Head of caudate nucleus (tissue), 42 donors: Measurements from ENCODE around the gene SLIT3.

ENCODE experiments used
- DNase-seq, 42 donors: peaks; one replicate each; pipeline versions ENCODE4 v3.0.0 to v3.0.0-alpha.2; 2020 to 2021; ENCODE audit warnings: mixed read lengths in 7 of 42
- intact Hi-C: fragments of 100-400 bp; cut with DNase I; formaldehyde crosslinking; loops from one replicate; pipeline ENCODE4 v1.15.0; 2022

SLIT3 gene

DNA sequence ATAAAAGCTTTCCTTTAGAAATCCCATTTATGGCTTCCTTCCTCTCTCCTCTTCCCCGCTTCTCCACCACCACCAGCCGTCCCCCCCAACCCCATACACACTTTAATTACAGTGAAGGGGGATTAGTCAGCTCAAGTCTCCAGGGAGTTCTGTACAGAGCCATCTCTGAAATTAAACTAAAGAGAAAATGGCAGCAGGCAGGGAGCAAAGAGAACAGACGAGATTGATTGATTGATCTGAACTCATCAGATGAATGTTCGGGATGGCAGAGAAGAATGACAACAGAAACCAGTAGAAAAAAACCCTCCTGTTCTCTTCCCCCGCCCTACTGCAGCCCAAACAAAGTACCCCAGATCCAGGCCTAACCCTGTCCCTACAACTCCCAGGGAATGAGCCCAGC, 480.1 kb downstream of the SLIT3 start:
- no peak for DNase-seq
- intact Hi-C loops = no loop called here

DNA sequence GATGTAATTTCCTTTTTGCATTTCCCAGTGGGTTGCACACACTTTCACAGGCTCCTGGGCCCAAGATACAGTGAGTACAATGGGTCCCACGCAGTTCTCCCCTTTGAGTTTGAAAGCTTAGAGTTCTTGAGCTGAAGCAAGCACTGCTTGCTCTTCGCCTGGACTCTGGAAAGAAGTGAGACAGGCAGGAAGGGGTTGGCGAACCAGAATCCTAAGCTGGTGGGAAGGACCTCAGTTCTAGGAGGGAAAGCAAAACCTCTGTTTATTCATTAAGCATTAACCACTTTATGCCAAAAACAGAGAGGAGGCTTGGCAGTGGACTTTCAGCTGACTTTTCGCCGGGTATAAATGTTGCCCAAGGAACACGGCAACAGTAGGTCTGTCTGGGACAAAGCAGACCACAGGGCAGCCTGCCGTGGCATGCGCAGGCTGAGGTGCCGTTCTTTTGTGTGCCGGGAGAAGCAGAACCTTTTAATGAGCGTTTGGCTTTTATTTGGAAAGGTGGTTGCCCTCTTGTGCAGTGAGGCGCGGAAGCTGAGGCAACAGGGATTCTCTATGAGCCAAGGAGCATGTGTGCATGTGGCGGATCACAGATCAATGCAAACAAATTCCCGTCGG, 481.8 kb downstream of the SLIT3 start:
- DNase-seq = peak in 1 of 42 donors; percentile 19
- intact Hi-C loops = no loop called here

DNA sequence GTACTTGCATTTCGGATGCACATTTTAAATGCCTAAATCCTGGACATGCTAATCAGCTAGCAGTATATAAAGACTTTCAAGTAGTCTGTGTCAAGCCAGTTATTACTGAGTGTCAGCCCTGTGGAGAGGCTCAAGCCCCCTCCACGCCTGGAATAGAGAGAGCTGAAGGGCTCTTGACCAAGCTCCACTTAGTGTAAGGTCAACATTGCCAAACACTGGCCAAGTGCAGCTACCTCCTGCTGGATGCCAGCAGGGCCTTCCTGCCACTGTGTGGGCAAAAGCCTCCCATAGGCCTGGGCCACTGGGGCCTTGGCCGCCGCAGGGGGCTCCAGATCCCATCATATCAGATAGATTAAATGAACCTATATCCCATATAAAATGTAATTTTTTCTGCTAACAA, 482.4 kb downstream of the SLIT3 start:
- intact Hi-C loops = no loop called here
- no peak for DNase-seq

DNA sequence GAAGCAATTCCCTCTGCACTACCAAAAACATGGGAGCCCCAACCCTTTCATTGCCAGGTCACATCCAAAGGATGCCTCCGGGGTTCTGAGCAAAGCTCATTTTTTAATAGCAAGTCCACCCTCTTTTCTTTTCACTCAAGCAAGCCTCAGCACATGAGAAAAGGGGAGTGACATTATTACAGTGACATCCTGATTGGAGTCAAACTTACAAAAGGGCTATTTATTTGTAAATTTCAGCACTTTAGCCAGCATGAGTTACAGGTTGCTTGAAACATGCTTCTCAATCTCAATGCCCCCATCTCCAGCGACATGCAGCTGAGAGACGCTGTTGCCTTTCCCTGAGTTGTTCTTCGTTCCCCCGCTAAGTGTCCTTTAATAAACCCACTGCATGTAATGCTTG, 483.3 kb downstream of the SLIT3 start:
- intact Hi-C loops = no loop called here
- no peak for DNase-seq

DNA sequence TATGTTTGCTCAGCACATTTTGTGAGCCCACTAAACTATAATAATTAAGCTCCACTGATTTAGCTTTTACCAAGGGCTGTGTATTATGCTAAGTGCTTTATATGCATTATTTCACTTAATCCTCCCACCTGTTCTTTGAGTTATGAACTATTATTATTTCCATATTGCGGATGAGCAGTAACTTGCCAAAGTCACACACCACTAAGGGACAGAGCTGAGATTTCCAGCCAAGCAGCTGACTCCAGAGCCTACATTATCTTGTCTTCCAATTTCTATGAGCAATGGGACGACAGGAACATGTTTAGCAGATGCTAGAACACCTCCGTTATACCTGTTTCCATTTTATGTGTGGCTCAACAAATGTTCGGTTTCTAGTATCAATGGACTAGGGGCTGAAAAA, 484.3 kb downstream of the SLIT3 start:
- intact Hi-C loops = no loop called here
- DNase-seq = no peak

DNA sequence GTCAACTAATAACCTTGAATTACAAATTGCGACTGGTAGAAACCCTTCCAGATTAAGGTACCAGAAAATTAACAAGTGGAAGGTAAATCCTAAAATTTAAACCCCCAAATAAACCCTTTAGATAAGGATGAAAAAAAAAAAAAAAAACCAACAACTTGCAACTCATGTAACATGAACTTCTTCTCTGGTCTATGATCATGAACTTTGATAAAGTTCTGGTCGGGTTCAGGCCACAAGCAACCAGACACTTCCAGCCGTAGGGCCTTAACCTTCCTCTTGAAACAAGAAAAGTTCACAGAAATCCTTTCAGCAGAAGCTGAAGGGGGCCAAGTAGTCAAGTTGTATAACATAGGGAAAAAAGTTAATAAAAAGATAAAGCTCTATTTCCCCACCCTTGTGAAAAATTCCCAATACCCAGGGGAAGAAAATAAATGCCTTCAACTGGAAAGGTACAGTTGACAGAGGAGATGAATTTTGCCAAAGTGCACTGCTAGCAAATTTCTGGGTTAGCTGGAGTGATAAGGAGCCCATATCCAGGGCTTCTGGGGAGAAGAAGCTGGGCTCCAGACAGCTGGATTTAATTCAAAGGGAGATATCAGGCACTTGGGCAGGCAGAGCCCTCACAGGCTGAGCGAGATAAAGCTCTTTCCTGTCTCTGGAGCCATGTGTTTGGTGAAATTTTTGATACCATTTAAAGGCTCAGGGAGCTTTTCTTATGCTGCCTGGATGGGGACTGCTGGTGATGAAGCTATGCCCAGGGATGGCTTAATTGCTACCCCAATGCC, 487.6 kb downstream of the SLIT3 start:
- no peak for DNase-seq
- intact Hi-C loops = no loop called here

DNA sequence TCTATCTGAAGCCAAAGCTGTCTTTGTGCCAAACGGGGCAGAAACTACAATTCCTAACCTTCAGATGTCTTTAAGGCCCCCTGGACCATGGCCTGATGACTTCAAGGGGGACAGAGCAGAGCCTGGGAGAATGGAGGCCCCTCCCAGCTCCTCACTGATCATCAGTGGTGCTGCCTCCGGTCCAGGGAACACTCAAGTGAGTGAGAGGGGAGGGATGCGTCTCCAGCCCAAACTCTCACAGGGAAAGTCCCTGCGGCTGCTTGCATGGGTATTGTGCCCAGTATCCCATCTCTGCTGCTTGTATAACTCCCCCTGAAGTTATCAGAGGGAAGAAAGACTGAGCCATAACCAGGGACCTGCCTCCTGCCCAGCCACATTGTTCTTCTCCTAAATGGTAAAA, 490.3 kb downstream of the SLIT3 start:
- no peak for DNase-seq
- intact Hi-C loops = no loop called here

DNA sequence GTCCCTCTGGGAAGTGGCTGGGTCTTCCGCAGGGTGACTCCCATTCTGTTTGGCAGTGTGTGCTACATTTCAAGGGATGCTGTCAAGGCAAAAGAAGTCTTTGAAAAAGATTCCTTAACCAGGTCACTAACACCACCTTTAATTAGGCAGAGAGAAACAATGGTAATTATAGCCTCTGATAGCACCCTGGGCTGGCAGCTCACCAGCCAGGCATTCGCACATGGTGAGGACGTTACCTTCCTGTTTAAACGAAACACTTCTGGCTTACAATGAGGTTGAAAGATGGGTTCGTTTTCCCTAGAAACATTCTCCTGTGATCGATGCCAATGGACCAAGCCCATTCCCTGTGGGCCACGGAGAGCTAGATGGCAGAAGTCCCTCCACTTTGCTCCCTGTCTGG, 491.7 kb downstream of the SLIT3 start:
- no peak for DNase-seq
- intact Hi-C loops = no loop called here

DNA sequence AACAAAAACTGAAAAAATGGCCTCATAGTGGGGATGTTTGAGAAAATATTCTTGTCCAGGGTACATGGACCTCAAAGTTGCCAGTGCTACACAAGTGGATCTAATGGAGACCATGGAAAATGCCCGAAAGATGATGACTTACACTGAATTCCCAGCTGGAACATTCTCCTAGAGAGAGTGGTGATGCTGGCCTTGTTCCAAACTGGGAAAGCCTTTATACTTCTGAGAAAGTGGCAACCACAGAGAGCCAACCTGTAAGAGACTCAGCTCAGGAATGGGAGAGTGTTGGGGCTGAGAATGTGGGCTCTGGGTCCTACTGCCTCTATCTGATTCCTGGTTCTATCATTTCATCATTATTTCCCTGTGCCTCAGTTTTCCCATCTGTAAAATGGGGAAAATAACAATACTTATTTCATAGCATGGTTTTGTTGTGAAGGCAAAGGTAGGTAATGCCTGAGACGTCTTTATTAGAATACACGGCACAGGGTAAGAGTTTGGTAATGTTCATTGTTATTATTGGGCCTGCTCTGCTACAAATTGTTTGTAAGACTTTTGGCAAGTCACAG, 492.8 kb downstream of the SLIT3 start:
- intact Hi-C loops = no loop called here
- no peak for DNase-seq

DNA sequence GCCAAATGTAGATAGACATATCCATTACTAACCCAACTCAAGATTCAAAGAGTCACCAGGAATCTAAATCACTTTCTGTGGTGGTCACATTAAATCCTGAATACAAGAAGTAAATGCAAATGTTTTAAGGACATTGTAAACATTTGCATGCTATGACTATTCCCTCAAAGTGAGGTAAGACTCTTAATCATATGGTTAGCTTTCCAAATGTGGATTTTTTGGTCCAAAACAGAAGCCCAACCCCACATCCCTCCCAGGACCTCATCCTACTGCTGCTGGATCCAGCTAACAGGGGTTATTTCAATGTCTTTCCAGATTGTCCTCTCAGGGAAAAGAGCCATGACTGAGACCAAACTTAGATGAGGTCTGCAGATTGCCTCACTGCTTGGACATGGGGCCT, 493.7 kb downstream of the SLIT3 start:
- DNase-seq = no peak
- intact Hi-C loops = no loop called here

DNA sequence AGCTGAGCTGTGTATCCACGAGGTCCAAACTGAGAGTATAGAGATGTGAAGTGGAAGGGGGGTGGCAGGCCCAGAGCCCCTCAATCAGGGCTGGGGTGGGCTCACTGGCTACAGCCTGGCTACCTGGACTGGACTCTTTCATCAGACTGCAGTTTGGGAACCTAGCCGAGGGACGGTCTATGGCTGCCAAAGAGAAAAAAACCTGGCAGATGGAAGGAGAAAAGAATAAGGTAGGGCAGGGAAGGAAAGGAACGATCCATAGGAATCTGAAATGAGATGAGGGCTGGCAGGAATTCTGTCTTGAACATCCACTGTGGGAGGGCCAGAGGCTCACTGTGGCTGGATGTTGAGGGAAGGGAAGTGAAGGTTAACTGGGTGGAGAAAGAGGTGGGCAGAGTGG, 497.4 kb downstream of the SLIT3 start:
- DNase-seq = no peak
- intact Hi-C loops = no loop called here

DNA sequence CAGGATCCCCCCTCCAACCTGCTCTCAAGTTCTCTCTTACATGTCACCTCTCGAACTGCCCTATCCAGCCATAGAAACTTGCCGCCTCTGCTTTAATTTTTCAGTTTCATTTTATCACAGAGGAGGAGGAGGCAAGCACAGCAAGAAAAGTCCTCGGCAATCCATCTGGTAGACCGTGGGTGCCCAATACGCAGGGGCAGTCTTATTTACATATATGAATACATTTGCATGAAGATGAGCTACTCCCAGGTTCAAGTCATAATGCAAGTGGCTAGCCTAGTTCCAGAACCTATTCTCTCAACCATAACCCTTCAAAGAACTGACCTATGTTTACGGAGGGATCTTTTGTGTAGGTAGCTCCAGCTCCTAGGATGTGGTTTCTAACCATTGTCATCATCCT, 498.6 kb downstream of the SLIT3 start:
- no peak for DNase-seq
- intact Hi-C loops = no loop called here

DNA sequence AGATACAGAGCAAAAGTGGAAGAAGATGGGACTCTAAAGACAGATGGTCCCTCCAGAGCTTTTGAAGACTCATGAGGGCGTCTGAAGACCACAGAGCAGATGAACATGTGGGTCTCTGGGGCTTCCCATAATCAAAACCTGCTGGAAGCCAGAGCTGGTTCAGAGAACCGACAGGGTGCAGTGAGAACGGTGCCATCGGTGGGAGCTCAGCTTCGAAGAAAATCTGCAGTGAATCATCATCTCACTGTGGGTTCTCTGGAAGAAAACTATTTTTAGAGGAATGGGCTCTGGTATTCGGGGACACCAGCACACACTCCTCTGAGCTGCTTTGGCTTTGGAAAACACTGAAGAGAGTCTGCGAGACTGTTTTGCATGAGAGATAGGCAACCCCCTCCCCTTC, 499.4 kb downstream of the SLIT3 start:
- intact Hi-C loops = no loop called here
- peak in 5 of 42 donors; percentile 17 to 46 (median 28) for DNase-seq

DNA sequence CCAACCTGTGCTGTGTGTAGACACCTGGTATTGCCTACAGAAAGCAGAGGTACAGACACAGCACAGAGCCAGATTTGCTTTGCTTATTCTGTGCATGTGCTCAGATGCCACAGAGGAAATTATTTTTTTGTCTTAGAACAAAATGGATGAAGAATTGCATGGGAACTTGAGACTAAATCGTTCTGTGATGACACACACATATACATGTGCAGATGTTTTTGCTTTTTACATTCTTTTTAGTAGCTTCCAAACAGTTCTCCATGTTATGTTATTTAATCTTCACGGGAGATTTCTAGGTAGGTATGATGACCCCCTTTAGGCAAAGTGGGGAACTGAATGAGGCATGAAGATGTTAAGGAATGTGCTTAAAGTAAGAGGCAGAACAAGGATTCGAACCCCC, 500.2 kb downstream of the SLIT3 start:
- intact Hi-C loops = no loop called here
- no peak for DNase-seq

DNA sequence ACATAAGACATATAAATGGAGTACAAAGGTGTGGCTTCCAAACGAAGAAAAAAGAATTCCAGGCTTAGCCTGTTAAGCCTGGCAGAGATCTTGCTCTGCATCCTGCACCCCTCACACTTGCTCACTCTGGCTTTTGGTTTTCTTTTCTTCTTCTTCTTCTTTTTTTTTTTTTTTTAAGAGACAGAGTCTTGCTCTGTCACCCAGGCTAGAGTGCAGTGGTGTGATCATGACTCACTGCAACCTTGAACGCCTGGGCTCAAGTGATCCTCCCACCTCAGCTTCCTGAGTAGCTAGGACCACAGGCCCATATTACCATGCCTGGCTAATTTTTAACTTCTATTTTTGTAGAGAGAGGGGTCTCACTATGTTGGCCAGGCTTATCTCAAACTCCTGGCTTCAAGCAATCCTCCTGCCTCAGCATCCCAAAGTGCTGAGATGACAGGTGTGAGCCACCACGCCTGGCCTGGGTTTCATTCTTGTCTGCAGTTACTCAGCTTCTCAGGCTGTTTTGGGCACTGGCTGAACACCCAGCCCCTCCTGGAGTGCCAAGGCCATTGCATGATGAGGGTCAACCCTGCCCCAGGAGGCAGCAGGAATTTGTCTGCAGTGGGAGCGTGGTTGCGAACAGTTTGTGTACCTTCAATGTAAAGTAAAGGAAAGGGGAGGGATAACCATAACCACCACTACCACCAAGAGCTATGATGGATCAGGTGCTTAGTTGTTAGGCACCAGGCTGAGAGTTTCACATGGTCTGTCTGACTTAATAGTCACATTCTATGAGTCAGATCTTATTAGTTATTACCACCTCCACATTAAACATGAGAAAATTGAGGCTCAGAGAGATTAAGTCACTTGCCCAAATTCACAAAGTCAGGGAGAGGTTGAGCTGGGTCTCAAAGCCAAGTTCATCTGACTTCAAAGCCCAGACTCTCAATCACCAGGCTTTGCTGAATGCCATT, 502.6 kb downstream of the SLIT3 start:
- intact Hi-C loops = no loop called here
- DNase-seq = peak in 9 of 42 donors; percentile 11 to 52 (median 29)

DNA sequence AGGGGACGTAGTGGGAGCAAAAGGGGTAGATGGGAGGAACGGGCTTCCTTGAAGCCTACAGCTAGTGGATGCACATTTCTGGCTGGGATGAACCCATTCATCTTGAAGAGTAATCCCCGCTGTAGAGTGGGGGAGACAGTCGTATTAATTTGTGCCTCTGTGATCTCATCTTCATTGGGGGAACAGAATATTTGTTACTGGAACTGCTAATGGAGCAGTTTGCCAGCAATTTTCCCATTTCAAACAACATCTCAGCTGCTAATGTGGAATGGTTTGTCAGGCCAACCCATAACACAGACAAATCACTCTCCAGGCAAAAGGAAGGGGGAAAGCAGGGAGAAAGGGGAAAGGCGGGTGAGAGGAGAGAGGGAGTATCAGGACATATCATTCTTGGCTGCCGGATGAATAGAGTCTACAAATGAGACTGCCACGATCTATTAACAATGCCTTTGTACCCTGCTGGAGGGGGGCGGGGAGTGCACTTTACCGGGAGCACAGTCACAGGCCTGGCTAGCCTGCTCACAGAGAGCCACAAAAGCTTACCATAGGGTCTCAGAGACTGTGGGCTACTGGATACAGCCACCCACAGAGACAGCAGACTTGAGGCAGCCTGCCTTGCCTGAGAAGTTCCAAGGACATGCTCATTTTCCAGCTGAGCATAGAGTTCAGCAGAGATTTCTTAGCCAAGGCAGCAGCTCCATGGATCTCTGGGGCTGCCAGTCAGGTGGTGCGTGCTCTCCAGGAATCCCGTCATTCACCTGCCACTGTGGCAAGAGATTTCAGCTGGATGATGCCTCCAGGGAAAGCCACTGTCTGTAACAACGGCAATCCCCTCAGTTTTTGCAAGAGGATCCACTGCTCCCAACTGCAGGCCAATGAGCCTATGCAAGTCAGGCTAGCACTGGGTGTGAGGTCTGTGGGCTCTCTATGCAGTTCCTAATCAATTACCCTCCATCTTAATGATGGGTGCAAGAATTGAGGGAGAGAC, 504.1 kb downstream of the SLIT3 start:
- peak; percentile 27 to 91 (median 66) for DNase-seq
- intact Hi-C loops = no loop called here

DNA sequence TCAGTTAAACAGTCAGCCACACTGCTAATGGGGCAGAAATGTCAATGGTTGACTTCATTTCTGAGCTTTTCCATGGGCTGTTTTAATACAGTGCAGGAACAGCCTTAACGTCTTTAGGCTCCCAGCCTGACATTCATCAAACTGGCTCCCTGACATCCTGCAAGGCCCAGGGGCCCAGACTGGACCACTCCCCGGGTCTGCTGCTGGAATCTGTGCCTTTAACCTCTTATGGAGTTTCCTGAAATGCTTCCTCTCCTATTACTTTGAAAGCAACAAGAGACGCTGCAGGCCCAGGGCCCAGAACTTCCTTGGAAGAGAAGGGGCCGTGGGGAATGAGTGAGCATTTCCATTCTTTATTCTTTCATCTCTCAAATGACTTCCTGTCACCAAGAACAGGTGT, 504.9 kb downstream of the SLIT3 start:
- no peak for DNase-seq

More for the DNA sequence above, 504.9 kb downstream of the SLIT3 start:
- intact Hi-C loops = no loop called here
